Activated CD4-positive, alpha-beta T cell treated with anti-CD3 and anti-CD28 coated beads, Interleukin-10, Interleukin-2, amounts not matched to agents 100 ng/mL and 50 ng/mL, durations not matched to agents 16 hours and 8 hours (primary cell): ENCODE measurements around the gene IKBKE.
A peak's percentile ranks its signal among the peaks of the same experiment; 100 is the strongest.
"Not testable (repeated sequence)": the region's sequence is repeated elsewhere in the genome, so short reads cannot be mapped to it uniquely, and the experiment has no call there.

Source experiments
- DNase-seq: peaks from one replicate; pipeline ENCODE4 v3.0.0-alpha.2; 2020

Gene IKBKE

GRCh38 chr1:206476591-206476990 is 6.3 kb downstream of the IKBKE start:
- DNase-seq, result no peak

- no peak for DNase-seq
Observed at GRCh38 chr1:206477110-206477509, 6.8 kb downstream of the IKBKE start.

DNA sequence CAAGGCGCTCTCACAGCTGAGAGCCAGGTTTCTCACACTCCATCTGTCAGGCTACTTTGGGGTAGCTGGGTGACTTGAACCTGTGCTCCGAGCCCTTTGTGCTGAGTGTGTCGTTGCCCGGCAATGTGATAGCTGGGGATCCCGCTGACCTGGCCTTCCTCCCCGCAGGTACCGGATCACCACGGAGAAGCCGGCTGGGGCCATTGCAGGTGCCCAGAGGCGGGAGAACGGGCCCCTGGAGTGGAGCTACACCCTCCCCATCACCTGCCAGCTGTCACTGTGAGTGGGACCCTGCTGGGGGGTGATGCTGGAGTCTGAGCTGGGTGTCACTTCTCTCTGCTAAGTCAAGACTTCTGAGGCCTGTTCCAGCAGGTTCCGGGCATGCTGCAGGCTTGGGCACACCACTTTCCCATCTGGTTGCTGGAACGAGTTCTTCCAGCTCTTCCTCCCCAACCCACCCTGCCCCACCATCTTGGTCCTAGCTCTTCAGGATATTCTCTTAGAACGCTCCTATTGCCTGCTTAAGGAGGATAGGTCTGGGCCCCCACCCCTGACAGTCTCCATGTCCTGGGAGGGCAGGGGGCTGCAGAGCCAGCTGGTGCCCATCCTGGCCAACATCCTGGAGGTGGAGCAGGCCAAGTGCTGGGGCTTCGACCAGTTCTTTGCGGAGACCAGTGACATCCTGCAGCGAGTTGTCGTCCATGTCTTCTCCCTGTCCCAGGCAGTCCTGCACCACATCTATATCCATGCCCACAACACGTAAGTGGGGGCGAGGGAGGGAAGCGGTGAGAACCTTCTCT is 7.5 kb downstream of the IKBKE start:
- DNase-seq, result no peak

- no peak for DNase-seq
Observed at GRCh38 chr1:206478746-206479145, 8.5 kb downstream of the IKBKE start.

- DNase-seq, result peak; percentile 70
Observed at GRCh38 chr1:206479183-206480125, 9.2 kb downstream of the IKBKE start.

DNA sequence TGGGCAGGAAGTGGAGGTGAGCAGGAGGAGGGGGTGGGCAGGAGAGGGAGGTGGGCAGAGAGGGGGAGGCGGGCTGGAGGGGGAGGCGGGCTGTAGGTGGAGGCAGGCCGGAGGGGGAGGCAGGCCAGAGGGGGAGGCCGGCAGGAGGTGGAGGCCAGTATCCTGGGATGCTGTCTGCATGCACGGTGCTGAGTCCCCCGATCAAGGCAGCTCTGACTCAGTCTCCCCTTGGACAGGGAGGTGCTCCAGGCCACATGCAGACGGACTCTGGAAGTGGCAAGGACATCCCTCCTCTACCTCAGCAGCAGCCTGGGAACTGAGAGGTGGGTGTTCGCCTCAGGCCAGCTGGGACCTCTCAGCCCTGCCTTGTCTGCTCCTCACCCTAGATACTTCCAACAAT is 9.9 kb downstream of the IKBKE start:
- no peak for DNase-seq

- DNase-seq, result no peak
Observed at GRCh38 chr1:206482611-206483010, 12.3 kb downstream of the IKBKE start.

GRCh38 chr1:206483864-206484263 is 13.6 kb downstream of the IKBKE start:
- DNase-seq, result not testable (repeated sequence)

DNA sequence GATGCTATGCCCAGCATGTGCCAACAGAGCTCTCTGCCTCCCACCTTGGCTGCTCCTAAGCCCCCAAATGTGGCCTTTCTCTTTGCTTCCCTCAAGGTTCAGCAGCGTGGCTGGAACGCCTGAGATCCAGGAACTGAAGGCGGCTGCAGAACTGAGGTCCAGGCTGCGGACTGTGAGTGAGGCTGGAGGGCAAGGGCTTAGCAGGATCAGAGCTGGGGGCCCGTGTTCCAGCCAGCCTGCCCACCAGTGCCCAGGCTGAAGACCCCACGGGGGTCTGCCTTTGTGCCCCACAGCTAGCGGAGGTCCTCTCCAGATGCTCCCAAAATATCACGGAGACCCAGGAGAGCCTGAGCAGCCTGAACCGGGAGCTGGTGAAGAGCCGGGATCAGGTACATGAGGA is 14.6 kb downstream of the IKBKE start:
- no peak for DNase-seq

DNA sequence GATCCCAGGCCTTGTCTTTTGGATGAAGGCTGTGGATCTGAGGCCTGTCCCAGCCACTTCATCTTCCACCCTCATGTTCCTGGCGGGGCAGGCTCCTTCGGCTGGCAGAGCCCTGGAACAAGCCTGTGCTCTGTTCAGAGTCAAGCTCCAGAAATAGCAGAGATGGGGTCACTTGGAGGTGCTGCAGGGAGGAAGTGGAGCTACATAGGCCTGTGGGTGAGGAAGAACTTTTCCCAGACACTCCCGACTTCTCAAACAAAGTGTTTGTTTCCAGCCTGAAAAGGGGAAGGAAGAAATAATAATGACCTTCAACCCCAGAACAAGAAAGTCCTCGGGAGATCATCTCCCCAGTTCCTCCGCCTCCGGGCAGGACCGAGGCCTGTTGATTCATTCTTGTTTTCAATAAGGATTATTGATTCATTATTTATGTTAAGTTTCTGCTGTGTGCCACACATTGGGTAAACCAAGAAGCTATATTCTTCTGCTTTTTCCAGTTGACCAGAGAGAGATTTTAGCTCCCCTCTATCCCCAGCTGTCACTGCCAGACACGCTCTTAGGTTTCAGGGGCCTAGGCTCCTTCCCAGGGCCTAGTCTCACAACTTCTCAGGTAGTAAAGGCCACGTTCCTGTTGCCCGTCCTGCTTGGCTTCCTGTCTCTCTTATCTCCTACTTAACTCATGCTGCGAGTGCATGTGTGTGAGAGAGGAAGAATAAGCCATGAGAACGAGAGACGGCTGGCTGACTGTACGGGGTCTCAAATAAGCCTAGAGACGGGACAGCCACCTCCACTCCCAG is 16.9 kb downstream of the IKBKE start:
- no peak for DNase-seq

DNA sequence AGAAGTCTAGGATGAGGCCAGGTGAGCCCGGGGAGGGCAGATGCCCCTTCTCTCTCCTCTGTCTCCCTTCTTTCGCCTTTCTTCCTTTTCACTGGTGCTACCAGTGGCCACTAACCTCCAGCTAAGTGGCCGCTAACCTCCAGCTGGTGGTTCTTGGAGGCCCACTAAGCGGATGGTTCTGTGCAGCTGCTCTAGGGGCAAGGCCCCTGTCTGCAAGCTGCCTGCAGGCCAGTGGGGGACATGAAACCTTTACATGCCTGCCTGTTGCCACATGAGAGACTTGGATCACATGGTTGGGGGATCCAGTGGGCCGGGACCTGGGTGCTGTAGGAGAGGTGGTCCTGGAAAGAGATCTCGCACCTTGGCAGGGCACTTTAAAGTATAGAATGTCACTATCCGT is 17.7 kb downstream of the IKBKE start:
- DNase-seq, result no peak

- no peak for DNase-seq
Observed at GRCh38 chr1:206488466-206488865, 18.2 kb downstream of the IKBKE start.

GRCh38 chr1:206489980-206490770 is 19.9 kb downstream of the IKBKE start:
- peak; percentile 78 for DNase-seq

- no peak for DNase-seq
Observed at GRCh38 chr1:206490771-206491405, 20.6 kb downstream of the IKBKE start.

GRCh38 chr1:206491616-206492015 is 21.3 kb downstream of the IKBKE start:
- no peak for DNase-seq

DNA sequence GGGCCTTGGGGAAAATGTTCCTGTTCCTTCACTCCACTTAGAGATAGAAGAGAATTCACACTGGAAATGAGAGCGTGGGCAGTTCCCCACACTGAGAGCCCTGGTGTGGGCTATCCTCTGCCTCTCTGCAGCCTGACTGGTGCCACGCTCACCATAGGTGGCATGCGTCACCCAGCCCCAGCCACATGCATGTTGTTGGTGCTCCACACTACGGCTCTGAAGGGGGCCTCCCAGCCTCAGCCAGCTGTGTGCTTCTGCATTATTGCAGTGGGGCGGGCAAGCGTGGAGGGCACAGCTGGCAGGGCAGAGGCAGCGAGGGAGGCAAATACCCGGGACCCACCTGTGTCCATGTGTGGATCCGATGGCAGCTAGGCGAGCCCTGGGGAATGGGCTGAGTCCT is 22.3 kb downstream of the IKBKE start:
- no peak for DNase-seq

- no peak for DNase-seq
Observed at GRCh38 chr1:206493279-206493678, 23.0 kb downstream of the IKBKE start.

DNA sequence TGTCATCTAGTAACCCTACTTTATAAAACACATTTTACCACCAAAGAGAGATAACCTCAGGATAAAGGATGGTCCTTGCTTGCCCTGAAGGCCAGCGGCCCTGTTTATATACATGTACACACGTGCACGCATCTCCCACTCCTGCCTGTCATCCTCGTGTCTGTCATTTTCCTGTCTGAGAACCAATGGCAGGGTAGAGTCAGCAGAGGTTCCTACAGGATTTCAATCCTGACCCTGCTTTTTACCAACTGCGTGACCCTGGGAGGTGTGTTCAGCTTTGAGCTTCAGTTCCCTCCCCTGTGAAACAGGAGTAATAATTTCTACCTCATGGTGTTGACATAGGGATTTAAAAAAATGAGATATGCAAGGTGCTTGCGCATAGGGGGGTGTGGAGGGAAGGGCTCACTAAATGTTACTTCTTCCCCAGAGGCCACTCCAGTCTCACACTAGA is 24.8 kb downstream of the IKBKE start:
- DNase-seq, result no peak

- no peak for DNase-seq
Observed at GRCh38 chr1:206495493-206496046, 25.3 kb downstream of the IKBKE start.

DNA sequence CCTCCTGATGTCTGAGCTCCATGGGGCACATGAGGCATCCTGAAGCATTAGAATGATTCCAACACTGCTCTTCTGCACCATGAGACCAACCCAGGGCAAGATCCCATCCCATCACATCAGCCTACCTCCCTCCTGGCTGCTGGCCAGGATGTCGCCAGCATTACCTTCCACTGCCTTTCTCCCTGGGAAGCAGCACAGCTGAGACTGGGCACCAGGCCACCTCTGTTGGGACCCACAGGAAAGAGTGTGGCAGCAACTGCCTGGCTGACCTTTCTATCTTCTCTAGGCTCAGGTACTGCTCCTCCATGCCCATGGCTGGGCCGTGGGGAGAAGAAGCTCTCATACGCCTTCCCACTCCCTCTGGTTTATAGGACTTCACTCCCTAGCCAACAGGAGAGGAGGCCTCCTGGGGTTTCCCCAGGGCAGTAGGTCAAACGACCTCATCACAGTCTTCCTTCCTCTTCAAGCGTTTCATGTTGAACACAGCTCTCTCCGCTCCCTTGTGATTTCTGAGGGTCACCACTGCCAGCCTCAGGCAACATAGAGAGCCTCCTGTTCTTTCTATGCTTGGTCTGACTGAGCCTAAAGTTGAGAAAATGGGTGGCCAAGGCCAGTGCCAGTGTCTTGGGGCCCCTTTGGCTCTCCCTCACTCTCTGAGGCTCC is 26.0 kb downstream of the IKBKE start:
- no peak for DNase-seq

- DNase-seq, result no peak
Observed at GRCh38 chr1:206497363-206497762, 27.1 kb downstream of the IKBKE start.
